Neural cell (in vitro differentiated cells): Measurements from ENCODE around the gene PLD1.

Experiments used
- CTCF ChIP-seq: fragments of 450-650 bp; IDR thresholded peaks from 2 replicates; pipeline ENCODE4 v1.5.1; 2014; ENCODE audit warnings: antibody characterized with exemption, mild to moderate bottlenecking, moderate library complexity; ENCODE audit not compliant: poor library complexity, severe bottlenecking
- EZH2 ChIP-seq: fragments of 200-600, 300-800 bp; shearing (Covaris generic), sonication (generic); IDR thresholded peaks from 2 replicates; pipeline ENCODE4 v1.6.1; 2014; ENCODE audit warnings: antibody characterized with exemption, low read length, borderline replicate concordance, mild to moderate bottlenecking; ENCODE audit not compliant: insufficient read depth, poor library complexity, severe bottlenecking
- POLR2AphosphoS5 ChIP-seq: IDR thresholded peaks from 2 replicates; pipeline ENCODE4 v1.6.1; 2012
- RAD21 ChIP-seq: fragments of 450-650 bp; conservative IDR thresholded peaks from 2 replicates; pipeline ENCODE4 v1.6.1; 2014; ENCODE audit warnings: antibody characterized with exemption, mild to moderate bottlenecking, moderate library complexity

GRCh38 chr3:171654809-171655208 is 155.5 kb downstream of the PLD1 start:
- TF ChIP-seq POLR2AphosphoS5, result no peak
- TF ChIP-seq RAD21, result no peak
- TF ChIP-seq CTCF, result no peak
- TF ChIP-seq EZH2, result no peak
